Activated CD4-positive, alpha-beta T cell treated with anti-CD3 and anti-CD28 coated beads, Interleukin-2, amount 10 ng/mL, durations not matched to agents 7 days and 5 days (primary cell): ENCODE data around the gene TBRG4. TPM values are rescaled to one million over a fixed set of nuclear protein-coding genes. Genes with fewer than 3 reads are reported as not detected.
A peak's percentile ranks its signal among the peaks of the same experiment; 100 is the strongest.

Experiments
- CTCF ChIA-PET: fragments of 350-600 bp; sonication (Branson Sonifier 250); formaldehyde crosslinking; loops from one replicate; lab custom pipeline; 2021; ENCODE audit warnings: antibody characterized with exemption; lab: Charles Lee
- POLR2A ChIA-PET: fragments of 350-600 bp; sonication (Branson Sonifier 250); formaldehyde crosslinking; loops from one replicate; lab custom pipeline; 2021; ENCODE audit warnings: antibody characterized with exemption; lab: Charles Lee
- DNase-seq: peaks from one replicate; pipeline ENCODE4 v3.0.0-alpha.2; 2020
- H3K27ac Mint-ChIP-seq: one replicate; pipeline ENCODE4 v1.8.0; 2021; ENCODE audit warnings: mild to moderate bottlenecking, moderate library complexity, mixed read lengths
- H3K27me3 Mint-ChIP-seq: one replicate; pipeline ENCODE4 v1.8.0; 2021; ENCODE audit warnings: mixed read lengths
- H3K36me3 Mint-ChIP-seq: one replicate; pipeline ENCODE4 v1.8.0; 2021; ENCODE audit warnings: low read depth, mixed read lengths
- H3K4me1 Mint-ChIP-seq: one replicate; pipeline ENCODE4 v1.8.0; 2021; ENCODE audit warnings: mixed read lengths
- H3K4me3 Mint-ChIP-seq: one replicate; pipeline ENCODE4 v1.8.0; 2021; ENCODE audit warnings: mild to moderate bottlenecking, moderate library complexity, mixed read lengths
- H3K9me3 Mint-ChIP-seq: one replicate; pipeline ENCODE4 v1.8.0; 2021; ENCODE audit warnings: mixed read lengths
- total RNA-seq, 2 experiments: library from RNA; stranded (reverse); gene quantifications; one replicate each; pipeline ENCODE4 v1.2.3, GENCODE V29; 2021

TBRG4 gene
- total RNA-seq, 2 experiments from 2014 or later, result 98.9 to 102 TPM

- H3K36me3 Mint-ChIP-seq, result no peaks in the 10 kb centered on the region
- POLR2A ChIA-PET, result interaction anchor here (0.6 to 1.2 kb wide), 3 partner anchors 159 to 181 kb away, joined by 3 to 4 read pairs (median 4); no protein-coding TSS in a partner anchor
- no peaks in the 10 kb centered on the region for H3K9me3 Mint-ChIP-seq
- H3K4me1 Mint-ChIP-seq, result peaks cover 27% of the 10 kb centered on the region
- CTCF ChIA-PET, result interaction anchor here (0.6 to 5.4 kb wide), 29 partner anchors 9 to 571 kb away, joined by 3 to 44 read pairs (median 4); partner anchors contain the start of genes TBRG4 and TMED4
- peaks cover 3% of the 10 kb centered on the region for H3K27me3 Mint-ChIP-seq
- DNase-seq, result peak; percentile 83
- peak overlapping the region; percentile 42 for H3K27ac Mint-ChIP-seq
- H3K4me3 Mint-ChIP-seq, result no peak overlapping the region
Observed at GRCh38 chr7:45136106-45137060, 24.9 kb upstream of the TBRG4 start.

GRCh38 chr7:45133877-45134276 is 22.4 kb upstream of the TBRG4 start:
- no peaks in the 10 kb centered on the region for H3K36me3 Mint-ChIP-seq
- peaks cover 20% of the 10 kb centered on the region for H3K4me1 Mint-ChIP-seq
- peak overlapping the region; percentile 22 for H3K27ac Mint-ChIP-seq
- no peaks in the 10 kb centered on the region for H3K9me3 Mint-ChIP-seq
- H3K27me3 Mint-ChIP-seq, result no peaks in the 10 kb centered on the region
- DNase-seq, result no peak
- POLR2A ChIA-PET, result no interaction called here
- no peak overlapping the region for H3K4me3 Mint-ChIP-seq
- CTCF ChIA-PET, result interaction anchor here (1.4 to 5.4 kb wide), 3 partner anchors 10 to 161 kb away, joined by 3 to 44 read pairs (median 5); no protein-coding TSS in a partner anchor

GRCh38 chr7:45133352-45133751 is 21.9 kb upstream of the TBRG4 start:
- no peak overlapping the region for H3K4me3 Mint-ChIP-seq
- ChIA-PET POLR2A (no interaction called here), CTCF (interaction anchor here (0.7 to 5.4 kb wide), 4 partner anchors 10 to 160 kb away, joined by 3 to 44 read pairs (median 4); no protein-coding TSS in a partner anchor)
- no peaks in the 10 kb centered on the region for H3K27me3 Mint-ChIP-seq
- peaks cover 20% of the 10 kb centered on the region for H3K4me1 Mint-ChIP-seq
- peak overlapping the region; percentile 22 for H3K27ac Mint-ChIP-seq
- no peak for DNase-seq
- no peaks in the 10 kb centered on the region for H3K9me3 Mint-ChIP-seq
- H3K36me3 Mint-ChIP-seq, result no peaks in the 10 kb centered on the region

- POLR2A ChIA-PET, result no interaction called here
- Mint-ChIP-seq H3K4me1 (peaks cover 18% of the 10 kb centered on the region), H3K27me3 (no peaks in the 10 kb centered on the region), H3K4me3 (no peak overlapping the region), H3K27ac (no peak overlapping the region), H3K36me3 (no peaks in the 10 kb centered on the region), H3K9me3 (no peaks in the 10 kb centered on the region)
- DNase-seq, result no peak
- CTCF ChIA-PET, result interaction anchor here (0.7 to 1.8 kb wide), 3 partner anchors 9 to 153 kb away, joined by 3 to 5 read pairs (median 3); no protein-coding TSS in a partner anchor
Observed at GRCh38 chr7:45132708-45133320, 21.3 kb upstream of the TBRG4 start.

- ChIA-PET CTCF (interaction anchor here (0.8 kb wide), 1 partner anchor 158 kb away, joined by 3 read pairs; no protein-coding TSS in a partner anchor), POLR2A (no interaction called here)
- Mint-ChIP-seq H3K27ac (peak overlapping the region; percentile 19), H3K4me3 (no peak overlapping the region), H3K36me3 (no peaks in the 10 kb centered on the region), H3K4me1 (peaks cover 12% of the 10 kb centered on the region), H3K9me3 (no peaks in the 10 kb centered on the region), H3K27me3 (no peaks in the 10 kb centered on the region)
- DNase-seq, result no peak
Observed at GRCh38 chr7:45131891-45132290, 20.4 kb upstream of the TBRG4 start.

- Mint-ChIP-seq H3K4me3 (no peak overlapping the region), H3K9me3 (no peaks in the 10 kb centered on the region), H3K27ac (no peak overlapping the region), H3K27me3 (no peaks in the 10 kb centered on the region), H3K36me3 (no peaks in the 10 kb centered on the region), H3K4me1 (peaks cover 4% of the 10 kb centered on the region)
- POLR2A ChIA-PET, result no interaction called here
- CTCF ChIA-PET, result interaction anchor here (1.1 to 1.5 kb wide), 2 partner anchors 26 to 157 kb away, joined by 3 to 4 read pairs; no protein-coding TSS in a partner anchor
- DNase-seq, result no peak
Observed at GRCh38 chr7:45130910-45131309, 19.4 kb upstream of the TBRG4 start.

GRCh38 chr7:45129906-45130305 is 18.4 kb upstream of the TBRG4 start:
- DNase-seq, result no peak
- Mint-ChIP-seq H3K36me3 (no peaks in the 10 kb centered on the region), H3K4me1 (no peaks in the 10 kb centered on the region), H3K27ac (peak overlapping the region; percentile 52), H3K27me3 (no peaks in the 10 kb centered on the region), H3K9me3 (no peaks in the 10 kb centered on the region), H3K4me3 (no peak overlapping the region)
- POLR2A ChIA-PET, result no interaction called here
- CTCF ChIA-PET, result interaction anchor here (1.5 kb wide), 1 partner anchor 156 kb away, joined by 3 read pairs; no protein-coding TSS in a partner anchor

- Mint-ChIP-seq H3K27me3 (no peaks in the 10 kb centered on the region), H3K4me3 (no peak overlapping the region), H3K4me1 (peaks cover 1% of the 10 kb centered on the region), H3K36me3 (no peaks in the 10 kb centered on the region), H3K27ac (no peak overlapping the region), H3K9me3 (no peaks in the 10 kb centered on the region)
- POLR2A ChIA-PET, result no interaction called here
- DNase-seq, result no peak
- CTCF ChIA-PET, result interaction anchor here (1.5 kb wide), 1 partner anchor 156 kb away, joined by 3 read pairs; no protein-coding TSS in a partner anchor
Observed at GRCh38 chr7:45129181-45129800, 17.8 kb upstream of the TBRG4 start.

GRCh38 chr7:45126920-45127319 is 15.4 kb upstream of the TBRG4 start:
- DNase-seq, result no peak
- Mint-ChIP-seq H3K27ac (no peak overlapping the region), H3K36me3 (no peaks in the 10 kb centered on the region), H3K4me1 (peaks cover 17% of the 10 kb centered on the region), H3K27me3 (no peaks in the 10 kb centered on the region), H3K4me3 (no peak overlapping the region), H3K9me3 (no peaks in the 10 kb centered on the region)
- CTCF ChIA-PET, result no interaction called here
- POLR2A ChIA-PET, result no interaction called here

GRCh38 chr7:45126201-45126600 is 14.7 kb upstream of the TBRG4 start:
- CTCF ChIA-PET, result no interaction called here
- peaks cover 17% of the 10 kb centered on the region for H3K4me1 Mint-ChIP-seq
- H3K36me3 Mint-ChIP-seq, result no peaks in the 10 kb centered on the region
- POLR2A ChIA-PET, result no interaction called here
- H3K9me3 Mint-ChIP-seq, result no peaks in the 10 kb centered on the region
- H3K27ac Mint-ChIP-seq, result peak overlapping the region; percentile 9
- H3K27me3 Mint-ChIP-seq, result no peaks in the 10 kb centered on the region
- H3K4me3 Mint-ChIP-seq, result no peak overlapping the region
- no peak for DNase-seq

GRCh38 chr7:45125193-45125904 is 13.9 kb upstream of the TBRG4 start:
- Mint-ChIP-seq H3K27me3 (no peaks in the 10 kb centered on the region), H3K9me3 (no peaks in the 10 kb centered on the region), H3K4me1 (peaks cover 17% of the 10 kb centered on the region), H3K36me3 (no peaks in the 10 kb centered on the region), H3K27ac (peak overlapping the region; percentile 58), H3K4me3 (no peak overlapping the region)
- CTCF ChIA-PET, result interaction anchor here (0.7 kb wide), 1 partner anchor 11 kb away, joined by 3 read pairs; no protein-coding TSS in a partner anchor
- no peak for DNase-seq
- POLR2A ChIA-PET, result no interaction called here
